Coronary artery (tissue), 2 donors: Measurements from ENCODE around the gene CD2AP.
"Not testable (repeated sequence)": the region's sequence is repeated elsewhere in the genome, so short reads cannot be mapped to it uniquely, and the experiment has no call there.

Source experiments
- DNase-seq: peaks from one replicate; pipeline ENCODE4 v3.0.0-alpha.2; 2017; ENCODE audit warnings: low spot score
- H3K27ac ChIP-seq, 2 donors: fragments of 200-600 bp; sonication (generic); one replicate each; pipeline ENCODE4 v1.5.1; 2016 to 2019
- H3K4me3 ChIP-seq: fragments of 200-600 bp; sonication (generic); 2 replicates; pipeline ENCODE4 v1.5.1; 2016; ENCODE audit warnings: mild to moderate bottlenecking, moderate library complexity
- CTCF ChIP-seq: fragments of 200-600 bp; sonication (generic); IDR thresholded peaks from one replicate; pipeline ENCODE4 v1.5.1; 2019; ENCODE audit warnings: antibody characterized with exemption

CD2AP gene

GRCh38 chr6:47534063-47534462, 56.5 kb downstream of the CD2AP start:
- DNase-seq: no peak
- Histone ChIP-seq H3K4me3 (no peak overlapping the region), H3K27ac (no peak overlapping the region)
- no peak for TF ChIP-seq CTCF

- Histone ChIP-seq H3K27ac (no peak overlapping the region), H3K4me3 (no peak overlapping the region)
- DNase-seq: no peak
- TF ChIP-seq CTCF: no peak
Measured at GRCh38 chr6:47535316-47536225, 58.0 kb downstream of the CD2AP start.

- Histone ChIP-seq H3K4me3 (no peak overlapping the region), H3K27ac (no peak overlapping the region)
- no peak for TF ChIP-seq CTCF
- DNase-seq: no peak
Measured at GRCh38 chr6:47536816-47537401, 59.3 kb downstream of the CD2AP start.

- no peak overlapping the region for H3K27ac ChIP-seq
- H3K4me3 ChIP-seq: no peak overlapping the region
- no peak for TF ChIP-seq CTCF
- no peak for DNase-seq
Measured at GRCh38 chr6:47545223-47545622, 67.6 kb downstream of the CD2AP start.

GRCh38 chr6:47551670-47552069, 74.1 kb downstream of the CD2AP start:
- Histone ChIP-seq H3K27ac (no peak overlapping the region), H3K4me3 (no peak overlapping the region)
- DNase-seq: no peak
- TF ChIP-seq CTCF: no peak

- TF ChIP-seq CTCF: no peak
Measured at GRCh38 chr6:47552319-47552718, 74.7 kb downstream of the CD2AP start.

GRCh38 chr6:47553243-47553642, 75.7 kb downstream of the CD2AP start:
- DNase-seq, H3K27ac ChIP-seq, H3K4me3 ChIP-seq: not testable (repeated sequence)

More at GRCh38 chr6:47552319-47552718, 74.7 kb downstream of the CD2AP start:
- Histone ChIP-seq H3K27ac (no peak overlapping the region), H3K4me3 (no peak overlapping the region)
- no peak for DNase-seq

- DNase-seq, H3K4me3 ChIP-seq, H3K27ac ChIP-seq: not testable (repeated sequence)
Measured at GRCh38 chr6:47556459-47556858, 78.9 kb downstream of the CD2AP start.
